Left kidney (tissue), 2 donors: ENCODE measurements around the gene NTN5. TPM values are rescaled to one million over a fixed set of nuclear protein-coding genes. Genes with fewer than 3 reads are reported as not detected.

ENCODE experiments used
- DNase-seq: peaks from one replicate; pipeline ENCODE4 v3.0.0-alpha.2; 2013
- polyA plus RNA-seq: library from polyadenylated mRNA; unstranded; fragments of 120-200 nt; gene quantifications from one replicate; pipeline ENCODE4 v1.2.1, GENCODE V29; 2013; ENCODE audit not compliant: insufficient read length

The NTN5 gene
- polyA plus RNA-seq, 1 donor, result 1.1 TPM

GRCh38 chr19:48614436-48615230, 58.2 kb downstream of the NTN5 start, which contains the start of gene FAM83E:
TSS of gene FAM83E (minus strand) at chr19:48615076. CDS start at chr19:48613372, 1,704 bp downstream.
- no peak for DNase-seq

- no peak for DNase-seq
These were observed 58.9 kb downstream of the NTN5 start for GRCh38 chr19:48613852-48614435.

- DNase-seq, result no peak
These were observed 59.6 kb downstream of the NTN5 start for GRCh38 chr19:48613024-48613851.

GRCh38 chr19:48611872-48612271, 60.9 kb downstream of the NTN5 start:
- DNase-seq, result no peak

Other genes starting within 250 kb of the NTN5 start
- gene GRWD1, start 227.0 kb downstream of the NTN5 start, polyA plus RNA-seq, result 22.2 TPM
- gene KCNJ14, start 217.4 kb downstream of the NTN5 start, polyA plus RNA-seq, result 1.1 TPM
- gene CYTH2, start 203.6 kb downstream of the NTN5 start, polyA plus RNA-seq, result 94.1 TPM
- 2.0 TPM for gene LMTK3, start 161.2 kb downstream of the NTN5 start, polyA plus RNA-seq
- gene SULT2B1, start 120.8 kb downstream of the NTN5 start, polyA plus RNA-seq, result 0.38 TPM
- not detected for gene SPACA4, start 66.3 kb downstream of the NTN5 start, polyA plus RNA-seq
- gene FAM83E, start 57.9 kb downstream of the NTN5 start, polyA plus RNA-seq, result 0.57 TPM
- 969 TPM for gene RPL18, start 53.8 kb downstream of the NTN5 start, polyA plus RNA-seq
- gene SPHK2, start 53.5 kb downstream of the NTN5 start, polyA plus RNA-seq, result 19.9 TPM
- gene DBP, start 35.6 kb downstream of the NTN5 start, polyA plus RNA-seq, result 9.5 TPM
- gene CA11, start 26.8 kb downstream of the NTN5 start, polyA plus RNA-seq, result 21.1 TPM
- gene FUT2, start 23.0 kb upstream of the NTN5 start, polyA plus RNA-seq, result 3.5 TPM
- 6.0 TPM for gene MAMSTR, start 46.7 kb upstream of the NTN5 start, polyA plus RNA-seq
- gene RASIP1, start 67.6 kb upstream of the NTN5 start, polyA plus RNA-seq, result 11.9 TPM
- gene IZUMO1, start 73.9 kb upstream of the NTN5 start, polyA plus RNA-seq, result 1.1 TPM
- gene FUT1, start 79.6 kb upstream of the NTN5 start, polyA plus RNA-seq, result 3.8 TPM
- gene FGF21, start 82.5 kb upstream of the NTN5 start, polyA plus RNA-seq, result not detected
- 39.9 TPM for gene BCAT2, start 138.0 kb upstream of the NTN5 start, polyA plus RNA-seq
- gene HSD17B14, start 163.5 kb upstream of the NTN5 start, polyA plus RNA-seq, result 27.4 TPM
- gene PLEKHA4, start 195.6 kb upstream of the NTN5 start, polyA plus RNA-seq, result 23.1 TPM
- 33.8 TPM for gene PPP1R15A, start 199.4 kb upstream of the NTN5 start, polyA plus RNA-seq
- 1.6 TPM for gene TULP2, start 225.7 kb upstream of the NTN5 start, polyA plus RNA-seq
- gene NUCB1, start 227.3 kb upstream of the NTN5 start, polyA plus RNA-seq, result 238 TPM